Tibial artery (tissue), 4 donors: ENCODE data around the gene UROS.

Experiments
- DNase-seq, 2 donors: peaks; one replicate each; pipeline ENCODE4 v3.0.0-alpha.2; 2019
- H3K27ac ChIP-seq, 2 donors: fragments of 200-600 bp; sonication (generic) in 1 of 2; 1 replicate in 1 of 2; 2 replicates in 1 of 2; pipeline ENCODE4 v1.5.1; 2018 to 2019; ENCODE audit warnings: mild to moderate bottlenecking in 1 of 2
- H3K27me3 ChIP-seq, 2 donors: fragments of 200-600 bp; sonication (generic) in 1 of 2; one replicate each; pipeline versions ENCODE4 v1.5.1 to v1.6.0; 2016 to 2019
- H3K36me3 ChIP-seq, 3 donors: fragments of 200-600 bp; sonication (generic) in 2 of 3; one replicate each; pipeline ENCODE4 v1.5.1; 2016 to 2019; ENCODE audit warnings: mild to moderate bottlenecking in 2 of 3
- H3K4me1 ChIP-seq, 4 donors: fragments of 200-600 bp; sonication (generic) in 2 of 4; 1 replicate in 3 of 4; 2 replicates in 1 of 4; pipeline ENCODE4 v1.5.1; 2016 to 2019
- H3K4me3 ChIP-seq, 2 donors: fragments of 200-600 bp; sonication (generic) in 1 of 2; 1 replicate in 1 of 2; 2 replicates in 1 of 2; pipeline ENCODE4 v1.5.1; 2018 to 2019; ENCODE audit warnings: mild to moderate bottlenecking in 2 of 2
- H3K9me3 ChIP-seq, 3 donors: fragments of 200-600 bp; sonication (generic) in 1 of 3; one replicate each; pipeline ENCODE4 v1.5.1; 2016 to 2019
- CTCF ChIP-seq, 2 experiments: fragments of 200-600 bp in 1 of 2; fragments of 450-650 bp in 1 of 2; IDR thresholded peaks; one replicate each; pipeline ENCODE4 v1.5.1; 2017 to 2019; ENCODE audit warnings: antibody characterized with exemption in 2 of 2, mild to moderate bottlenecking in 1 of 2, moderate library complexity in 1 of 2
- intact Hi-C: fragments of 100-400 bp; cut with DNase I; formaldehyde crosslinking; loops from one replicate; pipeline ENCODE4 v1.15.0; 2023; ENCODE audit warnings: low total_unique reads

UROS gene

DNA sequence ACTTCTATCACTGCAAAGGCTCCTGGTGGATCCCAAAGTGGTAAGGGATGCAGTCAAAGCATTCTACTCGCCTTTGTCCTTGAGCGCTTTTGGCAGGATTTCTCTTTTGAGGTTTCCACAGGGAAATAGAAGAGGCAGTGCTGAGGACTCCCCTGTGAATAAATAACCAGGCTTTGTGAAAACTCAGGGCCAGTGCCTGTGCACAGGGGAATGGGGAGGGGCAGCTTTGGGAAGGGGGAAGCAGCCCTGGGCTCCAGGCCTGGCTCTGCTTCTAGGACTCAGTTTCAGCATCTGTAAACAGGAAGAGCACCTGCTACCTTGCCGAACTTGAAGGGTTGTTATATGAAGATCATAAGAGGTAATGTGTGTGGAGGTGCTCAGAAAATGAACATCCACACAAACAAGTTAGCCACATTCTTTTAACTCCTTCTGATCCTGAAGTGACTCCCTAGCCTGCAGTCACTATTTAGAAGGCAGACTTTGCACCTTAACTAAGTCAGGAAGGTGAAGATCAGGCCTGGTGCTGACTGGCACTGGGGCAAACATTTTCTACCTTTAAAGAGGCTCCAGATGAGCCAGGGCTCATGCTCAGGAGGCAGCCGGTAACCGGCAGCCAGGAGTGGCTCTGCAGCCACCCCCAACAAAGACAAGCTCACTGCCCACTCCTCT lies 24.9 kb downstream of the UROS start:
- H3K36me3 ChIP-seq, result peaks cover 15 to 89% (median 41%) of the 10 kb centered on the region in 3 donors
- H3K4me1 ChIP-seq, result no peaks in the 10 kb centered on the region
- TF ChIP-seq CTCF (IDR thresholded peaks at IDR 0.05), result no peak
- no peaks in the 10 kb centered on the region for H3K9me3 ChIP-seq
- no peak overlapping the region for H3K4me3 ChIP-seq
- no peak overlapping the region for H3K27ac ChIP-seq
- intact Hi-C loops, result no loop called here
- H3K27me3 ChIP-seq, result no peaks in the 10 kb centered on the region
- no peak for DNase-seq

- Histone ChIP-seq H3K9me3 (no peaks in the 10 kb centered on the region), H3K27ac (no peak overlapping the region), H3K36me3 (peaks cover 15 to 89% (median 46%) of the 10 kb centered on the region in 3 donors), H3K4me1 (no peaks in the 10 kb centered on the region), H3K27me3 (no peaks in the 10 kb centered on the region), H3K4me3 (no peak overlapping the region)
- TF ChIP-seq CTCF (IDR thresholded peaks at IDR 0.05), result no peak
- no peak for DNase-seq
- intact Hi-C loops, result no loop called here
Measured at GRCh38 chr10:125797424-125797823, 25.6 kb downstream of the UROS start.

DNA sequence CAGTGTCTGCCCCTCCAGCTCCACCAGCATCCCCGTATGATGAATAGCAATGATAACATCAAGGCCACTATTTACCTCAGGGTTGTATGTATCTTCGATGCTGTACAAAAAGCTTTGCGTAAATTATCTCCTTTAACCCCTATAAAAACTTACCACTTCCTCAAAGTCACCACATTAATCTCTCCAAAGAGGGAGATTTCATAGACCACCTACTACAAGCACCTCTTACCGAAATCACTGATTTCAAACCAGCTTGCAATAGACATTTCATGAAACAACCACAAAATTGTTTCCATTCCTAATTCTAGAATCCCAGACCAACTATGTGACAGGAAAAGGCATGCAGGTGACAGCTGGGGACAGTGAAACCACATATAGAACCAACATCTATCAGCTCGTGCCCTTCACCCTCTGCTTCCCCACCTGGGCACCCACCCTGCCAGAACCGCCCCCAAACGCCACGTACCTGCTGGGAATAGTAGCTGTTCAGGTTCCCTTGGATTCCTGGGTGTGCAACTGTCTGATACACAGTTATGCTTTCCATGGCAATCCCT lies 27.3 kb downstream of the UROS start:
- Histone ChIP-seq H3K36me3 (peaks cover 21 to 86% (median 54%) of the 10 kb centered on the region in 3 donors), H3K27ac (no peak overlapping the region)

DNA sequence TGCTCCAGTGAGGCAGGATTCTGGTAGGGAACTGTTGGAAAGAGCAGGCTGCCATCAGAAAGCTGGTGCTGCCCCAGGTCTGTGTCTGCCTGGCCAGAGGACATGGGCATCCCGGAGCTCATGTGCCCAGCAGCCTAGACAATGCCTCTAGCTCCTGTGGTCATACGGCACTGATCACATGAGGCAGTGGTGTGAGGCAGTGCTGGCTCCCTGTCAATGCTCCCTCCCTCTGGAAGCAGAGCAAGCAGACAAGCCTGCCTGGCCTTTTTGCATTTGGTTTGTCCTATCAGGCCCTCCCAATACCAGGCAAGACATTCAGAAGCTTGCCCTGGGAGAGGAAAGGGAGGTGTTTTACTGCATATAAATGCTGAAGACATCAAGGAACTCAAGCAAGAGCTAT lies 27.9 kb downstream of the UROS start:
- TF ChIP-seq CTCF (IDR thresholded peaks at IDR 0.05), result no peak
- Histone ChIP-seq H3K4me1 (no peaks in the 10 kb centered on the region), H3K9me3 (no peaks in the 10 kb centered on the region), H3K27me3 (no peaks in the 10 kb centered on the region), H3K4me3 (no peak overlapping the region), H3K36me3 (peaks cover 21 to 82% (median 54%) of the 10 kb centered on the region in 3 donors), H3K27ac (no peak overlapping the region)
- no peak for DNase-seq
- intact Hi-C loops, result no loop called here

More for the DNA sequence above, 27.3 kb downstream of the UROS start:
- no peak overlapping the region for H3K4me3 ChIP-seq
- no peaks in the 10 kb centered on the region for H3K9me3 ChIP-seq
- intact Hi-C loops, result no loop called here
- H3K27me3 ChIP-seq, result no peaks in the 10 kb centered on the region
- no peak for DNase-seq
- H3K4me1 ChIP-seq, result no peaks in the 10 kb centered on the region
- TF ChIP-seq CTCF (IDR thresholded peaks at IDR 0.05), result no peak

GRCh38 chr10:125792342-125793300 lies 30.4 kb downstream of the UROS start:
- Histone ChIP-seq H3K4me1 (no peaks in the 10 kb centered on the region), H3K27ac (no peak overlapping the region), H3K9me3 (no peaks in the 10 kb centered on the region), H3K27me3 (no peaks in the 10 kb centered on the region), H3K4me3 (no peak overlapping the region), H3K36me3 (peaks cover 34 to 87% (median 60%) of the 10 kb centered on the region in 3 donors)
- no peak for DNase-seq
- no peak for TF ChIP-seq CTCF (IDR thresholded peaks at IDR 0.05)
- intact Hi-C loops, result no loop called here
